Smooth muscle cell (in vitro differentiated cells): ENCODE measurements around the gene RC3H1. TPM values are rescaled to one million over a fixed set of nuclear protein-coding genes. Genes with fewer than 3 reads are reported as not detected.

Experiments
- DNase-seq: peaks from one replicate; lab custom pipeline; 2025; ENCODE audit not compliant: unreplicated experiment; lab: John Stamatoyannopoulos, UW
- H2AFZ ChIP-seq: fragments of 200-600 bp; sonication (generic); 2 replicates; pipeline ENCODE4 v1.6.0; 2016; ENCODE audit warnings: antibody characterized with exemption, low read depth, mild to moderate bottlenecking
- H3F3A ChIP-seq: fragments of 200-600 bp; sonication (generic); 2 replicates; pipeline ENCODE4 v1.6.0; 2017; ENCODE audit warnings: antibody characterized with exemption, low read depth
- H3K27ac ChIP-seq: fragments of 200-600 bp; sonication (generic); 2 replicates; pipeline ENCODE4 v1.5.1; 2016; ENCODE audit warnings: low read depth, mild to moderate bottlenecking
- H3K27me3 ChIP-seq: fragments of 200-600 bp; sonication (generic); 2 replicates; pipeline ENCODE4 v1.6.1; 2016; ENCODE audit warnings: low read depth, mild to moderate bottlenecking
- H3K36me3 ChIP-seq: fragments of 200-600 bp; sonication (generic); 2 replicates; pipeline ENCODE4 v1.5.1; 2016; ENCODE audit warnings: low read depth
- H3K4me1 ChIP-seq: fragments of 200-600 bp; sonication (generic); 2 replicates; pipeline ENCODE4 v1.5.1; 2016; ENCODE audit warnings: low read depth
- H3K4me2 ChIP-seq: fragments of 200-600 bp; sonication (generic); 2 replicates; pipeline ENCODE4 v1.6.0; 2016; ENCODE audit warnings: mild to moderate bottlenecking
- H3K4me3 ChIP-seq: fragments of 200-600 bp; sonication (generic); 2 replicates; pipeline ENCODE4 v1.5.1; 2016; ENCODE audit warnings: mild to moderate bottlenecking
- H3K79me2 ChIP-seq: fragments of 200-600 bp; sonication (generic); 2 replicates; pipeline ENCODE4 v1.6.0; 2016; ENCODE audit warnings: low read depth, mild to moderate bottlenecking
- H3K9ac ChIP-seq: fragments of 200-600 bp; sonication (generic); 2 replicates; pipeline ENCODE4 v1.6.0; 2016; ENCODE audit warnings: low read depth
- H3K9me3 ChIP-seq: fragments of 200-600 bp; sonication (generic); replicated peaks from 2 replicates; pipeline ENCODE4 v1.5.1; 2016; ENCODE audit warnings: low read depth
- H4K20me1 ChIP-seq: fragments of 200-600 bp; sonication (generic); 2 replicates; pipeline ENCODE4 v1.6.0; 2016; ENCODE audit warnings: low read depth
- CTCF ChIP-seq: fragments of 200-600 bp; sonication (generic); IDR thresholded peaks from 2 replicates; pipeline ENCODE4 v1.5.1; 2017; ENCODE audit warnings: borderline replicate concordance, mild to moderate bottlenecking, antibody characterized with exemption; ENCODE audit not compliant: insufficient read depth, poor library complexity, severe bottlenecking
- WGBS: methylation state at CpG from one replicate; pipeline ENCODE4 v1.1.7; 2016; ENCODE audit warnings: low lambda C conversion rate; 5-methylcytosine and 5-hydroxymethylcytosine counted together
- polyA plus RNA-seq: library from polyadenylated mRNA; unstranded; fragments of >200 nt; fragmentation: Nextera tagmentation; extraction: Ambion mirVana; gene quantifications from 2 replicates; pipeline ENCODE4 v1.2.1, GENCODE V29; 2016
- total RNA-seq: library from RNA; depleted of rRNA; stranded (reverse); fragments of >200 nt; gene quantifications from 2 replicates; pipeline ENCODE4 v1.2.3, GENCODE V29; 2014

RC3H1 gene
- total and polyA plus RNA-seq, 2 experiments from 2014 or later = 3.9 to 21.6 TPM

GRCh38 chr1:174023440-174023839 lies 1.3 kb upstream of the RC3H1 start:
- H3K79me2 ChIP-seq = peaks cover 38% of the 10 kb centered on the region
- peak overlapping the region; percentile 94 for H2AFZ ChIP-seq
- H3K36me3 ChIP-seq = no peaks in the 10 kb centered on the region
- H3K27me3 ChIP-seq = no peaks in the 10 kb centered on the region
- no peak for TF ChIP-seq CTCF
- peak overlapping the region; percentile 95 for H3K9ac ChIP-seq
- H3K4me1 ChIP-seq = peaks cover 35% of the 10 kb centered on the region
- 24% methylated on average over 3 of the region's 3 CpGs for WGBS
- no peak overlapping the region for H3K4me3 ChIP-seq
- peak overlapping the region; percentile 94 for H3K27ac ChIP-seq
- no peaks in the 10 kb centered on the region for H3K9me3 ChIP-seq
- peaks cover 30% of the 10 kb centered on the region for H4K20me1 ChIP-seq
- peak overlapping the region; percentile 94 for H3K4me2 ChIP-seq
- H3F3A ChIP-seq = peaks cover 6% of the 10 kb centered on the region
- no peak for DNase-seq

GRCh38 chr1:174022976-174023277 lies 770 bp upstream of the RC3H1 start:
- Histone ChIP-seq H3K9ac (peak overlapping the region; percentile 95), H3K4me1 (peaks cover 37% of the 10 kb centered on the region), H4K20me1 (peaks cover 35% of the 10 kb centered on the region), H3K79me2 (peaks cover 43% of the 10 kb centered on the region), H2AFZ (peak overlapping the region; percentile 94), H3K4me3 (peak overlapping the region; percentile 95), H3K36me3 (no peaks in the 10 kb centered on the region), H3K4me2 (peak overlapping the region; percentile 94), H3K27ac (peak overlapping the region; percentile 94), H3F3A (peaks cover 6% of the 10 kb centered on the region), H3K27me3 (no peaks in the 10 kb centered on the region), H3K9me3 (no peaks in the 10 kb centered on the region)
- 41% methylated on average over 4 of the region's 4 CpGs for WGBS
- TF ChIP-seq CTCF = no peak
- DNase-seq = no peak

- Histone ChIP-seq H3K4me1 (peaks cover 41% of the 10 kb centered on the region), H2AFZ (peak overlapping the region; percentile 94), H3K4me2 (peak overlapping the region; percentile 94), H3K9ac (peak overlapping the region; percentile 95), H4K20me1 (peaks cover 48% of the 10 kb centered on the region), H3K36me3 (no peaks in the 10 kb centered on the region), H3K27ac (peak overlapping the region; percentile 94), H3K27me3 (no peaks in the 10 kb centered on the region), H3K4me3 (peak overlapping the region; percentile 95), H3F3A (peaks cover 6% of the 10 kb centered on the region), H3K79me2 (peaks cover 56% of the 10 kb centered on the region), H3K9me3 (no peaks in the 10 kb centered on the region)
- TF ChIP-seq CTCF = no peak
- peak; percentile 59 for DNase-seq
- WGBS = 1% methylated on average over 30 of the region's 36 CpGs
Observed at GRCh38 chr1:174021591-174022079, 522 bp downstream of the RC3H1 start.

GRCh38 chr1:174018565-174018964 lies 3.6 kb downstream of the RC3H1 start:
- peaks cover 86% of the 10 kb centered on the region for H3K79me2 ChIP-seq
- no peak overlapping the region for H2AFZ ChIP-seq
- no peaks in the 10 kb centered on the region for H3K36me3 ChIP-seq
- peaks cover 38% of the 10 kb centered on the region for H3K4me1 ChIP-seq
- no peak for DNase-seq
- no peak overlapping the region for H3K27ac ChIP-seq
- no peak overlapping the region for H3K9ac ChIP-seq
- H3K9me3 ChIP-seq = no peaks in the 10 kb centered on the region
- WGBS = 87% methylated on average over 2 of the region's 2 CpGs
- H3K27me3 ChIP-seq = no peaks in the 10 kb centered on the region
- peaks cover 79% of the 10 kb centered on the region for H4K20me1 ChIP-seq
- peaks cover 3% of the 10 kb centered on the region for H3F3A ChIP-seq
- TF ChIP-seq CTCF = no peak
- H3K4me2 ChIP-seq = peak overlapping the region; percentile 94
- H3K4me3 ChIP-seq = no peak overlapping the region
